Measurements from ENCODE around the gene RCBTB1. TPM values are rescaled to one million over a fixed set of nuclear protein-coding genes. Genes with fewer than 3 reads are reported as not detected.

The RCBTB1 gene
- 14.2 and 17.9 TPM in 2 replicates for total RNA-seq (ENCODE audit: low replicate concordance)

GRCh38 chr13:49585220-49586157 is at the start of gene RCBTB1:
Gene RCBTB1, minus strand, starts transcription at chr13:49585558. Its CDS starts 18,279 bp downstream, at chr13:49567279.

GRCh38 chr13:49627831-49628652 is 42.7 kb upstream of the RCBTB1 start, which contains the start of gene ARL11:
Gene ARL11, plus strand, starts transcription at chr13:49628507. Its CDS starts 1,941 bp downstream, at chr13:49630448.

GRCh38 chr13:49495783-49496762 is 89.3 kb downstream of the RCBTB1 start, which contains the start of gene PHF11:
Gene PHF11, plus strand, starts transcription at chr13:49495953. Its CDS starts 49 bp downstream, at chr13:49496002.

Other genes starting within 250 kb of the RCBTB1 start
- gene CAB39L, start 141.5 kb downstream of the RCBTB1 start, total RNA-seq (ENCODE audit: low replicate concordance) = 5.0 and 9.6 TPM in 2 replicates
- gene SETDB2, start 141.3 kb downstream of the RCBTB1 start, total RNA-seq (ENCODE audit: low replicate concordance) = 4.3 and 5.5 TPM in 2 replicates
- gene PHF11, start 89.6 kb downstream of the RCBTB1 start, total RNA-seq (ENCODE audit: low replicate concordance) = 8.1 and 9.2 TPM in 2 replicates
- under 0.01 TPM in 1 of 2 replicates, not detected in the other for gene ARL11, start 42.9 kb upstream of the RCBTB1 start, total RNA-seq (ENCODE audit: low replicate concordance)
- gene EBPL, start 105.9 kb upstream of the RCBTB1 start, total RNA-seq (ENCODE audit: low replicate concordance) = 20.4 and 54.6 TPM in 2 replicates
- 13.8 and 23.8 TPM in 2 replicates for gene KPNA3, start 207.1 kb upstream of the RCBTB1 start, total RNA-seq (ENCODE audit: low replicate concordance)

Data from smooth muscle cell of the coronary artery (primary cell).